Inferior parietal cortex (tissue), 1 donor: ENCODE results near the gene PODXL2.

Experiments used
- DNase-seq: peaks from one replicate; pipeline ENCODE4 v3.0.0-alpha.2; 2016; ENCODE audit errors: extremely low spot score

The PODXL2 gene

GRCh38 chr3:127628426-127628787, 578 bp upstream of the PODXL2 start:
- DNase-seq = no peak

- DNase-seq = no peak
Measured at GRCh38 chr3:127629467-127630403, 750 bp downstream of the PODXL2 start.

GRCh38 chr3:127630811-127631714, 2.1 kb downstream of the PODXL2 start:
- DNase-seq = no peak

- DNase-seq = no peak
Measured at GRCh38 chr3:127632035-127632820, 3.2 kb downstream of the PODXL2 start.

GRCh38 chr3:127634653-127635052, 5.7 kb downstream of the PODXL2 start:
- no peak for DNase-seq

GRCh38 chr3:127637546-127637945, 8.6 kb downstream of the PODXL2 start:
- no peak for DNase-seq

GRCh38 chr3:127637971-127638370, 9.0 kb downstream of the PODXL2 start:
- no peak for DNase-seq

GRCh38 chr3:127639173-127640041, 10.4 kb downstream of the PODXL2 start:
- no peak for DNase-seq

GRCh38 chr3:127640042-127640355, 11.0 kb downstream of the PODXL2 start:
- no peak for DNase-seq

- no peak for DNase-seq
Measured at GRCh38 chr3:127644641-127645370, 15.8 kb downstream of the PODXL2 start.

GRCh38 chr3:127645371-127646015, 16.5 kb downstream of the PODXL2 start:
- DNase-seq = no peak

- DNase-seq = no peak
Measured at GRCh38 chr3:127646501-127647046, 17.6 kb downstream of the PODXL2 start.

- no peak for DNase-seq
Measured at GRCh38 chr3:127647166-127647844, 18.3 kb downstream of the PODXL2 start.

- DNase-seq = no peak
Measured at GRCh38 chr3:127647845-127648204, 18.8 kb downstream of the PODXL2 start.

- no peak for DNase-seq
Measured at GRCh38 chr3:127650236-127650635, 21.3 kb downstream of the PODXL2 start.

- no peak for DNase-seq
Measured at GRCh38 chr3:127651516-127652172, 22.7 kb downstream of the PODXL2 start.

- peak; percentile 72 for DNase-seq
Measured at GRCh38 chr3:127652246-127652995, 23.4 kb downstream of the PODXL2 start.

GRCh38 chr3:127654374-127654773, 25.4 kb downstream of the PODXL2 start:
- no peak for DNase-seq
